ENCODE measurements around the gene PRUNE2. TPM values are rescaled to one million over a fixed set of nuclear protein-coding genes. Genes with fewer than 3 reads are reported as not detected.

The PRUNE2 gene
- total RNA-seq, 1 donor = 0.31 TPM

GRCh38 chr9:76912636-76913275, 6.8 kb upstream of the PRUNE2 start:
- Histone ChIP-seq H3K4me1 (ENCODE audit: insufficient read depth, low read length) (no peaks in the 10 kb centered on the region), H3K4me3 (ENCODE audit: low read length) (no peak overlapping the region), H3K27me3 (ENCODE audit: insufficient read depth, low read length) (peaks cover 6% of the 10 kb centered on the region), H3K9me3 (ENCODE audit: low read depth, low read length) (no peaks in the 10 kb centered on the region)

- Histone ChIP-seq H3K27me3 (ENCODE audit: insufficient read depth, low read length) (peaks cover 13% of the 10 kb centered on the region), H3K9me3 (ENCODE audit: low read depth, low read length) (no peaks in the 10 kb centered on the region), H3K4me3 (ENCODE audit: low read length) (no peak overlapping the region)
These were observed 6.1 kb upstream of the PRUNE2 start for GRCh38 chr9:76911971-76912370.

DNA sequence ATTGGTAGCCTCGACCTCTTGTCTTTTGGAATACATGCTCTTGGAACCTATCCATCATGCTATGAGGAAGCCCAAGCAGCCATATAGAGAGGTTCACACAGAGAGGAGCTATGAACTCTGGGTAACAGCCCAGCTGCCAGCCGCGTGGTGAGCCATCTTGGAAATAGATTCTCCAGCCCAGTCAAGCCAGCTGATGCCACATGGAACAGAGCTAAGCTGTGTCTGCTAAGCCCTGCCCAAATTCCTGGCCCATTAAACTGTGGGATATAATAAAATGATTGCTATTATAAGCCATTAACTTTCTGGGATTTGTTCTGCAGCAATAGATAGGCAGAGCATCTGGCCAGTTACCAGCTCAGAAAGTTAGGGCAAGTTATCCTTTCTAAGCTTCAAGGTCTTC, 4.9 kb upstream of the PRUNE2 start:
- Histone ChIP-seq H3K4me1 (ENCODE audit: insufficient read depth, low read length) (no peaks in the 10 kb centered on the region), H3K9me3 (ENCODE audit: low read depth, low read length) (no peaks in the 10 kb centered on the region), H3K4me3 (ENCODE audit: low read length) (no peak overlapping the region), H3K27me3 (ENCODE audit: insufficient read depth, low read length) (peaks cover 24% of the 10 kb centered on the region)

More at GRCh38 chr9:76911971-76912370, 6.1 kb upstream of the PRUNE2 start:
- H3K4me1 ChIP-seq (ENCODE audit: insufficient read depth, low read length) = no peaks in the 10 kb centered on the region

- Histone ChIP-seq H3K4me3 (ENCODE audit: low read length) (no peak overlapping the region), H3K4me1 (ENCODE audit: insufficient read depth, low read length) (no peaks in the 10 kb centered on the region), H3K9me3 (ENCODE audit: low read depth, low read length) (no peaks in the 10 kb centered on the region), H3K27me3 (ENCODE audit: insufficient read depth, low read length) (peaks cover 40% of the 10 kb centered on the region)
These were observed 697 bp upstream of the PRUNE2 start for GRCh38 chr9:76906647-76906975.

- peaks cover 43% of the 10 kb centered on the region for H3K27me3 ChIP-seq (ENCODE audit: insufficient read depth, low read length)
- no peak overlapping the region for H3K4me3 ChIP-seq (ENCODE audit: low read length)
- H3K9me3 ChIP-seq (ENCODE audit: low read depth, low read length) = no peaks in the 10 kb centered on the region
- no peaks in the 10 kb centered on the region for H3K4me1 ChIP-seq (ENCODE audit: insufficient read depth, low read length)
These were observed 1.1 kb downstream of the PRUNE2 start for GRCh38 chr9:76904661-76905457.

GRCh38 chr9:76902395-76902794, 3.5 kb downstream of the PRUNE2 start:
- Histone ChIP-seq H3K4me3 (ENCODE audit: low read length) (no peak overlapping the region), H3K27me3 (ENCODE audit: insufficient read depth, low read length) (peaks cover 41% of the 10 kb centered on the region), H3K4me1 (ENCODE audit: insufficient read depth, low read length) (no peaks in the 10 kb centered on the region), H3K9me3 (ENCODE audit: low read depth, low read length) (no peaks in the 10 kb centered on the region)

DNA sequence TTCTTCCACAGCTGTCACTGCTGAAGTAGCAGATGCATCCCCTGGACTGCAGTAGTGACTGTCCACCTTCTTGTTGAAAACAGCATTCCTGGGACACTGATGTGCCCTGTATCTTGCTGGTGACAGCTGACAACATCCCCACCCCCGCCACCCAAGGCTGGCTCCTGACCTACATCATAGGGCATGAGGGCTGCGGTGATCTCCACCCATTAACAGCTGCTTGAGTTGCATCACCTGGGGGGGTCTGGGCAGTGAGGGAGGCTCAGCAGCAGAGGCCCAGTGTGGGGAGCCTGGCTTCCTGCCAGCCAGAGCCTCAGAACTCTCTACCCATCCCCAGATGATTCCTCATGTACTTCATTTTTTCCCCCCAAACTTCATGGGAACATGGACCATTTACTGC, 4.1 kb downstream of the PRUNE2 start:
- H3K27me3 ChIP-seq (ENCODE audit: insufficient read depth, low read length) = peaks cover 35% of the 10 kb centered on the region
- H3K4me3 ChIP-seq (ENCODE audit: low read length) = no peak overlapping the region
- no peaks in the 10 kb centered on the region for H3K9me3 ChIP-seq (ENCODE audit: low read depth, low read length)
- no peaks in the 10 kb centered on the region for H3K4me1 ChIP-seq (ENCODE audit: insufficient read depth, low read length)

GRCh38 chr9:76900884-76901440, 5.0 kb downstream of the PRUNE2 start:
- Histone ChIP-seq H3K4me1 (ENCODE audit: insufficient read depth, low read length) (no peaks in the 10 kb centered on the region), H3K9me3 (ENCODE audit: low read depth, low read length) (no peaks in the 10 kb centered on the region), H3K27me3 (ENCODE audit: insufficient read depth, low read length) (peaks cover 26% of the 10 kb centered on the region), H3K4me3 (ENCODE audit: low read length) (no peak overlapping the region)

DNA sequence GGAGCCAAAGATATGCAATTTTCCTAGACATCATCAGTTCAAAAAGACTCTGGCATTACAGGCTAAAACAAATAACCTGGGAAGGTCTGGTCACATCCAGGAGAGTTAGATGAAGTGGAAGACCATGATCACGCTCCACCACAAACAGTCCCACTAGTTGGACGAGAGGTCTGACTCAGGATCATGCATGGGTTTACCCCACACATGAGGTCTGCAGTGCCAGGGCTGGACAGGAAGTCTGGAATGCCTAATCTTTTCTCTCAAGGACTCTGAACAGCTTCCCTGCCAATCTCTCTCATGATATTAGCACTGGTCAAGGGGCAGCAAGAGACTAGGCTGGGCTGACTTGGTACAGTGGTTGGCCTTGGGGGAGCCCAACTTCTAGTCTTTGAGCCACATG, 7.1 kb downstream of the PRUNE2 start:
- H3K4me1 ChIP-seq (ENCODE audit: insufficient read depth, low read length) = no peaks in the 10 kb centered on the region
- no peaks in the 10 kb centered on the region for H3K9me3 ChIP-seq (ENCODE audit: low read depth, low read length)
- no peak overlapping the region for H3K4me3 ChIP-seq (ENCODE audit: low read length)
- peaks cover 9% of the 10 kb centered on the region for H3K27me3 ChIP-seq (ENCODE audit: insufficient read depth, low read length)

GRCh38 chr9:76897804-76898525, 7.9 kb downstream of the PRUNE2 start:
- H3K4me3 ChIP-seq (ENCODE audit: low read length) = no peak overlapping the region
- H3K9me3 ChIP-seq (ENCODE audit: low read depth, low read length) = no peaks in the 10 kb centered on the region
- no peaks in the 10 kb centered on the region for H3K4me1 ChIP-seq (ENCODE audit: insufficient read depth, low read length)
- H3K27me3 ChIP-seq (ENCODE audit: insufficient read depth, low read length) = peaks cover 9% of the 10 kb centered on the region

GRCh38 chr9:76896035-76896434, 9.9 kb downstream of the PRUNE2 start:
- Histone ChIP-seq H3K4me3 (ENCODE audit: low read length) (no peak overlapping the region), H3K9me3 (ENCODE audit: low read depth, low read length) (no peaks in the 10 kb centered on the region), H3K27me3 (ENCODE audit: insufficient read depth, low read length) (peaks cover 9% of the 10 kb centered on the region), H3K4me1 (ENCODE audit: insufficient read depth, low read length) (no peaks in the 10 kb centered on the region)

DNA sequence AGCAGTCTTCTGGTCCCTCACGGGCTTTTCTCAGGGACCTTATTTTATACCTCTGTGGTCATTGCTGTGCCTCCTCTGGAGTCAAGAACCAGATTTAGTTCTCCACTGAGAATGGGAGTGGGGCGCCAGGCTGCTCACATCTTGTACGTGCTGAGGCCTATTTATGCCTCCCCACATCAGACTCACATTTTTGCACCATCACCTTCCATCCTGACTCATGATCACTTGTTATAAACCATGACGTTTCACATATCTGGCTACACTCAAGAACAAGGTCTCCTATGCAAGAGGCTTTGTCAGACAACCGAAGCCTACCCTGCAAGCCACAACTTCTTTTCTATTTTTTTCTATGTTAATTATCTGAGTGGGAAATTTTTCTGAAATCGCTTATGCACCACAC, 10.7 kb downstream of the PRUNE2 start:
- Histone ChIP-seq H3K4me3 (ENCODE audit: low read length) (no peak overlapping the region), H3K4me1 (ENCODE audit: insufficient read depth, low read length) (no peaks in the 10 kb centered on the region), H3K27me3 (ENCODE audit: insufficient read depth, low read length) (peaks cover 6% of the 10 kb centered on the region), H3K9me3 (ENCODE audit: low read depth, low read length) (no peaks in the 10 kb centered on the region)

GRCh38 chr9:76894198-76894597, 11.7 kb downstream of the PRUNE2 start:
- Histone ChIP-seq H3K4me3 (ENCODE audit: low read length) (no peak overlapping the region), H3K9me3 (ENCODE audit: low read depth, low read length) (no peaks in the 10 kb centered on the region), H3K27me3 (ENCODE audit: insufficient read depth, low read length) (peaks cover 6% of the 10 kb centered on the region)

GRCh38 chr9:76893395-76893932, 12.4 kb downstream of the PRUNE2 start:
- Histone ChIP-seq H3K4me1 (ENCODE audit: insufficient read depth, low read length) (no peaks in the 10 kb centered on the region), H3K9me3 (ENCODE audit: low read depth, low read length) (no peaks in the 10 kb centered on the region), H3K4me3 (ENCODE audit: low read length) (no peak overlapping the region), H3K27me3 (ENCODE audit: insufficient read depth, low read length) (peaks cover 4% of the 10 kb centered on the region)

More at GRCh38 chr9:76894198-76894597, 11.7 kb downstream of the PRUNE2 start:
- no peaks in the 10 kb centered on the region for H3K4me1 ChIP-seq (ENCODE audit: insufficient read depth, low read length)

GRCh38 chr9:76891874-76892273, 14.0 kb downstream of the PRUNE2 start:
- Histone ChIP-seq H3K4me3 (ENCODE audit: low read length) (no peak overlapping the region), H3K4me1 (ENCODE audit: insufficient read depth, low read length) (no peaks in the 10 kb centered on the region), H3K9me3 (ENCODE audit: low read depth, low read length) (no peaks in the 10 kb centered on the region)

More at GRCh38 chr9:76891874-76892273, 14.0 kb downstream of the PRUNE2 start:
- H3K27me3 ChIP-seq (ENCODE audit: insufficient read depth, low read length) = no peaks in the 10 kb centered on the region
